Activated T-cell treated with anti-CD3 and anti-CD28 coated beads, Interleukin-2, amount 50 U/mL, for 1 hour (primary cell): ENCODE data around the gene CD300LF.

ENCODE experiments used
- DNase-seq: peaks from one replicate; pipeline ENCODE4 v3.0.0-alpha.2; 2020

CD300LF gene

GRCh38 chr17:74712756-74713155, at the start of gene CD300LF:
Gene CD300LF, minus strand, starts transcription at chr17:74712923. Its CDS starts 57 bp downstream, at chr17:74712866.
- DNase-seq: no peak

- DNase-seq: no peak
These were observed 49.2 kb upstream of the CD300LF start for GRCh38 chr17:74761931-74762330.

GRCh38 chr17:74761419-74761818, 48.7 kb upstream of the CD300LF start:
- DNase-seq: no peak

GRCh38 chr17:74760404-74761105, 47.8 kb upstream of the CD300LF start:
- no peak for DNase-seq

GRCh38 chr17:74759941-74760340, 47.2 kb upstream of the CD300LF start:
- DNase-seq: no peak

- DNase-seq: peak; percentile 61
These were observed 46.6 kb upstream of the CD300LF start for GRCh38 chr17:74759243-74759801.

GRCh38 chr17:74758848-74759168, 46.1 kb upstream of the CD300LF start:
- no peak for DNase-seq

GRCh38 chr17:74757931-74758847, 45.5 kb upstream of the CD300LF start:
- no peak for DNase-seq

GRCh38 chr17:74757502-74757901, 44.8 kb upstream of the CD300LF start:
- no peak for DNase-seq

- no peak for DNase-seq
These were observed 44.2 kb upstream of the CD300LF start for GRCh38 chr17:74756891-74757290.

GRCh38 chr17:74755533-74755932, 42.8 kb upstream of the CD300LF start:
- DNase-seq: no peak

- DNase-seq: no peak
These were observed 42.1 kb upstream of the CD300LF start for GRCh38 chr17:74754832-74755231.

GRCh38 chr17:74752822-74753401, 40.2 kb upstream of the CD300LF start:
- DNase-seq: no peak

GRCh38 chr17:74752415-74752814, 39.7 kb upstream of the CD300LF start:
- DNase-seq: no peak

- no peak for DNase-seq
These were observed 37.8 kb upstream of the CD300LF start for GRCh38 chr17:74750327-74751069.

GRCh38 chr17:74750039-74750326, 37.3 kb upstream of the CD300LF start:
- DNase-seq: no peak

- DNase-seq: peak; percentile 42
These were observed 36.7 kb upstream of the CD300LF start for GRCh38 chr17:74749279-74750038.

GRCh38 chr17:74748529-74749278, 36.0 kb upstream of the CD300LF start, which contains the start of gene NHERF1:
Gene NHERF1, plus strand, starts transcription at chr17:74748628. Its CDS starts 219 bp downstream, at chr17:74748847.
- DNase-seq: peak; percentile 96

- no peak for DNase-seq
These were observed 35.5 kb upstream of the CD300LF start for GRCh38 chr17:74748279-74748528.

- peak; percentile 31 for DNase-seq
These were observed 34.2 kb upstream of the CD300LF start for GRCh38 chr17:74746922-74747321.

GRCh38 chr17:74746376-74746775, 33.7 kb upstream of the CD300LF start:
- peak; percentile 15 for DNase-seq
